Neural progenitor cell (in vitro differentiated cells): ENCODE measurements around the gene PLXNA4. TPM values are rescaled to one million over a fixed set of nuclear protein-coding genes. Genes with fewer than 3 reads are reported as not detected.

Source experiments
- DNase-seq: peaks from one replicate; pipeline ENCODE4 v3.0.0-alpha.2; 2016; ENCODE audit warnings: low spot score
- H2AFZ ChIP-seq: fragments of 200-600 bp; sonication (generic); replicated peaks from 2 replicates; pipeline ENCODE4 v1.6.1; 2016; ENCODE audit warnings: antibody characterized with exemption
- H3F3A ChIP-seq: fragments of 200-600 bp; sonication (generic); 2 replicates; pipeline ENCODE4 v1.6.1; 2016; ENCODE audit warnings: antibody characterized with exemption, low read depth
- H3K27ac ChIP-seq: fragments of 200-600 bp; sonication (generic); 2 replicates; pipeline ENCODE4 v1.5.1; 2016; ENCODE audit warnings: mild to moderate bottlenecking
- H3K27me3 ChIP-seq: fragments of 200-600 bp; sonication (generic); 2 replicates; pipeline ENCODE4 v1.6.1; 2016; ENCODE audit warnings: mild to moderate bottlenecking, moderate library complexity
- H3K36me3 ChIP-seq: fragments of 200-600 bp; sonication (generic); 2 replicates; pipeline ENCODE4 v1.5.1; 2016
- H3K4me1 ChIP-seq: fragments of 200-600 bp; sonication (generic); 2 replicates; pipeline ENCODE4 v1.6.1; 2016; ENCODE audit warnings: mixed run types
- H3K4me2 ChIP-seq: fragments of 200-600 bp; sonication (generic); 2 replicates; pipeline ENCODE4 v1.6.1; 2016
- H3K4me3 ChIP-seq: fragments of 200-600 bp; sonication (generic); 2 replicates; pipeline ENCODE4 v1.5.1; 2016
- H3K79me2 ChIP-seq: fragments of 200-600 bp; sonication (generic); 2 replicates; pipeline ENCODE4 v1.6.1; 2016; ENCODE audit warnings: low read depth
- H3K9ac ChIP-seq: fragments of 200-600 bp; sonication (generic); 2 replicates; pipeline ENCODE4 v1.6.1; 2016
- H3K9me3 ChIP-seq: fragments of 200-600 bp; sonication (generic); 2 replicates; pipeline ENCODE4 v1.5.1; 2016; ENCODE audit warnings: low read depth
- H4K20me1 ChIP-seq: fragments of 200-600 bp; sonication (generic); 2 replicates; pipeline ENCODE4 v1.6.1; 2016; ENCODE audit warnings: low read depth
- H3K27ac Mint-ChIP-seq: 3 replicates; pipeline ENCODE4 v1.8.0; 2021; ENCODE audit warnings: mixed read lengths
- H3K27me3 Mint-ChIP-seq: 2 replicates; pipeline ENCODE4 v1.8.0; 2022; ENCODE audit warnings: low read depth, mild to moderate bottlenecking, inconsistent platforms, moderate library complexity, mixed read lengths; ENCODE audit not compliant: insufficient read depth
- H3K36me3 Mint-ChIP-seq: 3 replicates; pipeline ENCODE4 v1.8.0; 2021; ENCODE audit warnings: mixed read lengths
- H3K4me1 Mint-ChIP-seq: 3 replicates; pipeline ENCODE4 v1.8.0; 2021; ENCODE audit warnings: mixed read lengths
- H3K4me3 Mint-ChIP-seq: 3 replicates; pipeline ENCODE4 v1.8.0; 2021; ENCODE audit warnings: mild to moderate bottlenecking, moderate library complexity, mixed read lengths
- H3K9me3 Mint-ChIP-seq: 3 replicates; pipeline ENCODE4 v1.8.0; 2020; ENCODE audit warnings: mixed read lengths
- CTCF ChIP-seq: fragments of 200-600 bp; sonication (generic); IDR thresholded peaks from 2 replicates; pipeline ENCODE4 v1.5.1; 2017; ENCODE audit warnings: antibody characterized with exemption, mild to moderate bottlenecking
- EZH2 ChIP-seq: fragments of 200-600 bp; sonication (generic); IDR thresholded peaks from 2 replicates; pipeline ENCODE4 v1.6.1; 2017; ENCODE audit warnings: antibody characterized with exemption, mild to moderate bottlenecking, moderate library complexity
- EZH2phosphoT487 ChIP-seq: fragments of 200-600 bp; sonication (generic); IDR thresholded peaks from 2 replicates; pipeline ENCODE4 v1.6.1; 2017; ENCODE audit warnings: antibody characterized with exemption
- total RNA-seq: library from RNA; depleted of rRNA; stranded (reverse); fragments of >200 nt; gene quantifications from 2 replicates; pipeline ENCODE4 v1.2.3, GENCODE V29; 2015; ENCODE audit warnings: low replicate concordance

Gene PLXNA4
- total RNA-seq, 1 donor from 2014 or later = 0.49 TPM

DNA sequence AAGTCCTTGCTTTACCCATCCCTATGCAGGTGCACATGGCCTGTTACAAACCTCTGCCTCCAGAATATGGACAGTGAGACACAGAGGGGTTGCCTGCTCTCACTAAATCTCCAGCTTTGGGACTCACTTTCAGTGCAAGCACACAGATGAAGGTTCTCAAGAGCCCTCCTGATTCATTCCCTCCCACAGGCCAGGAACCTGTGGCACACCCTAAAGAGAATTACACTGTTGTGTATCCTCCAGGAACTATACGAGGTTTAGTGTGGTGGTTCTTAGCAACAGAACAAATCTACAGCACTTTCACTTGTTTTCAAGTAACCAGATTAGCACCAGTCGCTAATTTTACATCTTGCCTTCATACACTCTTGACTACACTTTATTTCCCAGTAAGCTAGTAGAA lies 192.3 kb downstream of the PLXNA4 start:
- peaks cover 48% of the 10 kb centered on the region for H3K4me1 Mint-ChIP-seq
- Histone ChIP-seq H2AFZ (no peak overlapping the region), H3K9ac (no peak overlapping the region)

DNA sequence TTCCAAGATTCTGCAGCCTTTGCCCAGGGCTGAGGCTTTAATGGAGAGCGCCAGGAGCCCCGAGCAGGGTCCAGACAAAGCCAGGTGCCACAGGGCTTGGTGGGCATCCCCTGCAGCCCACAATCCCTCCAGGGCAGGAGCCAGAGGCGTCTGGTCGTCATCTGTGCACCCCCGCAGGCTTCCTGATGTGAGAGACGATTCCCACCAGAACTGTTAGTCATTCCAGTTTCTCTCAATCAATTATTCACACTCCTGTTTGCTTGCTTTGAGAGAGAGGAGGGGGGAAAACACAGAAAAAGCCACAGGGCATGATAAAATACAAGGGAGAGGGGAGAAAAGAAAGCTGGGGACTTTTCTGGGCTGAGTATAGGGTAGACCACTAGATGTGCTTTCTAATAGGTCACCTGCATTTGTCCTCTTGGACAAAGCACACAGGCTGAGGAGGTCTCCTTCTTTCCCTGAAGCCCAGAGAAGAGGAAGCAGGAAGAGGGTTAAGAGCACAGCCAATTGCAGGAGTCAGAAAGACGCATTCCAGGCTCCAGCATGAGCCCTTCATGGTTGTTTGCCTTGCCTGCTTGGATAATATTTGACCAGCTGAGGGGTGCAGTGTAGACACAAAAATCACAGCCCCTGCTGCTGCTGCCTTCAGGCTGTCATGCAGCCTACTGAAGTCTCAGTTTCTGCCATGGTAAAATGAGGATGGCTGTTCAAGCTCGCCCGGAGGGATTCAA lies 194.4 kb downstream of the PLXNA4 start:
- no peaks in the 10 kb centered on the region for H3K27me3 ChIP-seq
- H2AFZ ChIP-seq = peak overlapping the region; percentile 26
- H4K20me1 ChIP-seq = no peaks in the 10 kb centered on the region
- Mint-ChIP-seq H3K27ac (peak overlapping the region; percentile 55), H3K27me3 (peaks cover 15% of the 10 kb centered on the region), H3K9me3 (no peaks in the 10 kb centered on the region), H3K4me3 (no peak overlapping the region), H3K4me1 (peaks cover 48% of the 10 kb centered on the region), H3K36me3 (no peaks in the 10 kb centered on the region)
- H3K36me3 ChIP-seq = no peaks in the 10 kb centered on the region
- H3K4me3 ChIP-seq = no peak overlapping the region
- no peak overlapping the region for H3K27ac ChIP-seq
- no peaks in the 10 kb centered on the region for H3K9me3 ChIP-seq
- DNase-seq = no peak
- TF ChIP-seq EZH2 (no peak), CTCF (no peak), EZH2phosphoT487 (no peak)
- no peaks in the 10 kb centered on the region for H3F3A ChIP-seq
- no peak overlapping the region for H3K9ac ChIP-seq
- H3K4me1 ChIP-seq = peaks cover 32% of the 10 kb centered on the region
- no peak overlapping the region for H3K4me2 ChIP-seq
- H3K79me2 ChIP-seq = no peaks in the 10 kb centered on the region

More for the DNA sequence above, 192.3 kb downstream of the PLXNA4 start:
- Histone ChIP-seq H3K27ac (no peak overlapping the region), H3K4me1 (peaks cover 32% of the 10 kb centered on the region), H4K20me1 (no peaks in the 10 kb centered on the region), H3K4me2 (no peak overlapping the region), H3F3A (no peaks in the 10 kb centered on the region), H3K36me3 (no peaks in the 10 kb centered on the region), H3K9me3 (no peaks in the 10 kb centered on the region), H3K79me2 (no peaks in the 10 kb centered on the region), H3K4me3 (no peak overlapping the region), H3K27me3 (peaks cover 6% of the 10 kb centered on the region)
- TF ChIP-seq CTCF (no peak), EZH2phosphoT487 (no peak), EZH2 (no peak)
- H3K27me3 Mint-ChIP-seq = peaks cover 18% of the 10 kb centered on the region
- no peak overlapping the region for H3K4me3 Mint-ChIP-seq
- DNase-seq = no peak
- no peaks in the 10 kb centered on the region for H3K36me3 Mint-ChIP-seq
- H3K27ac Mint-ChIP-seq = no peak overlapping the region
- H3K9me3 Mint-ChIP-seq = no peaks in the 10 kb centered on the region

DNA sequence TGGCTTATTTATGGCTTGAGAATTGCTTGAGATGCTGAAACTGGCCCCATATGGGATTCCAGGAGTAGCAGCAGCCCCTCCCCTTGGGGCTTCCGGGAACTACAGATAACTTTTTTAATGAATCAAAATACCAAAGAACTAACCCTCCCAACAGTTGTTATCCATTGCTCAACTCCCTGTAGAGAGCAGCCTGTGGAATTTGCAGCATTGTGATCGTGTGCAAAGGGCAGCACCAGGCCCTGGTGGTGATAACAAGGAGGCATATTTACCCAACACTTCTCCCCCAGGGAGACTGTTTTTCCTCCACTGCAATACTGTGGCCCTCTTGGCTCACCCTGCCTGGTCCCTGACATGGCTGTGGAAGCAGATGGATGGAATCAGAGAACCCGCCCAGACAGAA lies 196.2 kb downstream of the PLXNA4 start:
- Mint-ChIP-seq H3K9me3 (no peaks in the 10 kb centered on the region), H3K36me3 (no peaks in the 10 kb centered on the region), H3K27ac (no peak overlapping the region), H3K27me3 (peaks cover 14% of the 10 kb centered on the region), H3K4me1 (peaks cover 36% of the 10 kb centered on the region), H3K4me3 (no peak overlapping the region)
- Histone ChIP-seq H3K27ac (no peak overlapping the region), H3K9ac (no peak overlapping the region), H3K27me3 (no peaks in the 10 kb centered on the region), H3K4me3 (no peak overlapping the region), H3K79me2 (no peaks in the 10 kb centered on the region), H3F3A (no peaks in the 10 kb centered on the region), H4K20me1 (no peaks in the 10 kb centered on the region), H3K36me3 (no peaks in the 10 kb centered on the region), H3K4me2 (no peak overlapping the region), H2AFZ (no peak overlapping the region), H3K4me1 (peaks cover 21% of the 10 kb centered on the region), H3K9me3 (no peaks in the 10 kb centered on the region)
- DNase-seq = peak; percentile 22
- no peak for TF ChIP-seq EZH2
- TF ChIP-seq EZH2phosphoT487 = no peak
- TF ChIP-seq CTCF = no peak
